ENCODE results near the gene ZCCHC14.

- no peak for TF ChIP-seq CTCF (IDR thresholded peaks at IDR 0.05; ENCODE audit: control extremely low read depth in 1 of 3, insufficient read depth in 1 of 3, low read depth in 1 of 3, low read length in 3 of 3)
- no peak for TF ChIP-seq HDAC6 (IDR thresholded peaks at IDR 0.05; ENCODE audit: low read depth, low read length)
- no peak for TF ChIP-seq POLR2AphosphoS5 (IDR thresholded peaks at IDR 0.05; ENCODE audit: low read depth, low read length)
- TF ChIP-seq BRCA1 (IDR thresholded peaks at IDR 0.05; ENCODE audit: low read depth, low read length): no peak
- no peak for TF ChIP-seq KDM5A (IDR thresholded peaks at IDR 0.05; ENCODE audit: low read length)
- TF ChIP-seq RXRA (IDR thresholded peaks at IDR 0.05; ENCODE audit: insufficient read depth, low read depth, low read length): no peak
- TF ChIP-seq POLR2A (IDR thresholded peaks at IDR 0.05; ENCODE audit: control extremely low read depth in 1 of 2, low read depth in 2 of 2, low read length in 2 of 2): no peak
- TF ChIP-seq RAD21 (IDR thresholded peaks at IDR 0.05 in 1 of 2, conservative IDR thresholded peaks at IDR 0.05 in 1 of 2; ENCODE audit: low read depth in 2 of 2, low read length in 2 of 2): no peak
- no peak for TF ChIP-seq NRF1 (IDR thresholded peaks at IDR 0.05; ENCODE audit: low read depth, low read length)
- no peak for TF ChIP-seq ZNF274 (IDR thresholded peaks at IDR 0.05; ENCODE audit: borderline replicate concordance, extremely low read depth, low read length)
- no peak for TF ChIP-seq CREB1 (IDR thresholded peaks at IDR 0.05)
These were observed 133.7 kb downstream of the ZCCHC14 start for GRCh38 chr16:87359121-87359520.
